GM12892 (cell line): ENCODE results near the gene UFD1.

Experiments used
- POLR2AphosphoS5 ChIP-seq: IDR thresholded peaks from 2 replicates; pipeline ENCODE4 v1.6.1; 2011; ENCODE audit warnings: low read depth, low read length, control low read depth
- TAF1 ChIP-seq: IDR thresholded peaks from 2 replicates; pipeline ENCODE4 v1.6.1; 2011; ENCODE audit warnings: low read depth, mild to moderate bottlenecking, control low read depth, low read length, borderline replicate concordance

- TF ChIP-seq POLR2AphosphoS5 (no peak), TAF1 (no peak)
These were observed 11.9 kb downstream of the UFD1 start for GRCh38 chr22:19466848-19467752.
